22Rv1 (cell line): ENCODE measurements around the gene FGFR4.

ENCODE experiments used
- CTCF ChIP-seq: fragments of 450-650 bp; IDR thresholded peaks from 2 replicates; pipeline ENCODE4 v1.5.1; 2017; ENCODE audit warnings: mild to moderate bottlenecking
- ZFX ChIP-seq: fragments of 450-650 bp; IDR thresholded peaks from 2 replicates; pipeline ENCODE4 v1.6.1; 2017; ENCODE audit warnings: antibody characterized with exemption, borderline replicate concordance

- TF ChIP-seq CTCF (no peak), ZFX (no peak)
Observed at GRCh38 chr5:177043114-177043513, 43.6 kb upstream of the FGFR4 start.
